Right forelimb (tissue), 1 donor: Measurements from ENCODE around the gene PTH2.

Experiments used
- DNase-seq: peaks from one replicate; pipeline ENCODE4 v3.0.0-alpha.2; 2018

PTH2 gene

DNA sequence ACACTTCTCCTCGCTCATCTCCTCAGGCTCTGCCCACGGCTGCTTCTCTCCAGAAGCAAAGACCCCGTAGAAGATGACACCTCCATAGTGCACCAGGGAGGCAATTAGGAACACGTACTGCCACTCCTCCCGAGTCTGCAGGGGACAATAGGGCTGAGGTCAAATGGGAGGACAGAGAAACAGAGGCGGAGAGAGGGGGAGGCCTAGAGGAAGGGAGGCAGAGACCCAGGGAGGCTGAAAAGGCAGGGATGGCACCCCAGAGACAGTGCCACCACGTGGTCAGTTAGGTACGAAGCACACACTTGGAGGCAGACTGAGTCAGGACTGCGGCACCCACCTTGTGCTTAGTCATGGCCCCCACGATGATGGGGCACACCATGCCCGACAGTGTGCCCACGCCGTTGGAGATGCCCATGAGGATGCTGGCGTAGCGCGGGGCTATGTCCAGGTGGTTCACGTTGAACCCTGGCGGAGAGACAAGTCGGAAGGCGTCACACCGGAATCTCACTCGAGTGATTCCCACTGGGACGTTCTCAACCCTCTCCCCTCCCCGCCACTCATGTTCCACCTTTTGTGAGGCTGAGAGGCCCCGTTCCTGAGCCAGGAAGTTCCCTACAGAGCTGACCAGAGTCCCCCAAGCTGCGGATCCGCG is 7.6 kb upstream of the PTH2 start:
- DNase-seq: no peak

DNA sequence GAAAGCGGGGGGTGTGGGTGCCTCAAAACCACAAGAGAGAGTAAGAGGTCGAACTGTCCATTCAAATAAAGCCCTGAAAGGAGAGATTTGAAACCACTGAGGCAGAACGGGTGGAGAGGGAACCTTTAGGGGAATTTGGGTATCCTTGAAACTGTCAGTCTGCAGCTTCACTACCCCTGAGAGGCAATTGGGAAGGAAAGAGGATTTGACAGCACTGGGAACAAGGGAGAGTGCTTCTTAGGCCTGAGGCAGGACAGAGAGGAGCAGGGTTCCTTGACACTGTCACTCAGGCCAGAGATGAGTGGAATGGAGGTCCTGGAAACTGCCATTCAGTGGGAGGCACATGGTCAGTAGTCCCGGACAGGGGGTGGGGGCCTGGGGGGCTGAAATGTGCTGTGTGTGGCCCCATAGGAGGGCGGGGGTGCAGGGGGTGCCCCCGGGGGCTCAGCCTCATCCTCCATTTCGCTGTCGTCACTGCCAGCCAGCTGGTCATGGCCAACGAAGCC is 7.0 kb upstream of the PTH2 start:
- no peak for DNase-seq

DNA sequence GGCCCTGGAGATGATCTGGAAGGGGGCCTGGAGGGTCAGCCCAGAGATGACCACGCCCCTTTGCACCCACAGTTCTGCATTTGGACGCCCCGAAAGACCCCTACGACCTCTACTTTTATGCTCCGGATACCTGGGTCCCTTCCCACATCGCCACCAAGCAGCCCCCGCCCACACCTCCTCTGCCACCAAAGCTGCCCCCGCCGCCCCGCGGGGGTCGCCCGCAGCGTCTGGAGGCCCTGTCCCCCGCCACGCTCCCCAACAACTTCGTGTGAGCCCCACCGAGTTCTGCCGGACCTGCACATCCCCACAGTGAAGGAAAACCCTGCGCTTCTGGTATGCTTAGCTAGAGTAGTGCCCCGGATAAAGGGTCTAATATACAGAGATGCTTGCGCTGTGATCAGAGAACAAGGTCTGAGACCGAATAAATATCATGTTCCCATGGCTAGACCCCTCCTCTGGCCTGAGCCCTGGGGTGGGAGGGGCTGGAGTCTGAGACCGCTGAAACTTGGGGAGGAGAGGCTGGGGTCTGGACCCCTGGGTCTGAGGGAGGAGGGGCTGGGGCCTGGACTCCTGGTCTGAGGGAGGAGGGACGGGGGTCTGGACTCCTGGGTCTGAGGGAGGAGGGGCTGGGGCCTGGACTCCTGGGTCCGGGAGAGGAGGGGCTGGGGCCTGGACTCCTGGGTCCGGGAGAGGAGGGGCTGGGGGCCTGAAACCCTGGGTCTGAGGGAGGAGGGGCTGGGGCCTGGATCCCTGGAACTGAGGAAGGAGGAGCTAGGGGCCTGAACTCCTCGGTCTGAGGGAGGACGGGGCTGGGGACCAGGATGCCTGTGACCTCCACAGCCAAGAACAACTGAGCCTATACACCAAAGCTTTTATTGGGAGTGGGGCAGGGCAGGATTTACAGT is 5.6 kb upstream of the PTH2 start:
- no peak for DNase-seq

DNA sequence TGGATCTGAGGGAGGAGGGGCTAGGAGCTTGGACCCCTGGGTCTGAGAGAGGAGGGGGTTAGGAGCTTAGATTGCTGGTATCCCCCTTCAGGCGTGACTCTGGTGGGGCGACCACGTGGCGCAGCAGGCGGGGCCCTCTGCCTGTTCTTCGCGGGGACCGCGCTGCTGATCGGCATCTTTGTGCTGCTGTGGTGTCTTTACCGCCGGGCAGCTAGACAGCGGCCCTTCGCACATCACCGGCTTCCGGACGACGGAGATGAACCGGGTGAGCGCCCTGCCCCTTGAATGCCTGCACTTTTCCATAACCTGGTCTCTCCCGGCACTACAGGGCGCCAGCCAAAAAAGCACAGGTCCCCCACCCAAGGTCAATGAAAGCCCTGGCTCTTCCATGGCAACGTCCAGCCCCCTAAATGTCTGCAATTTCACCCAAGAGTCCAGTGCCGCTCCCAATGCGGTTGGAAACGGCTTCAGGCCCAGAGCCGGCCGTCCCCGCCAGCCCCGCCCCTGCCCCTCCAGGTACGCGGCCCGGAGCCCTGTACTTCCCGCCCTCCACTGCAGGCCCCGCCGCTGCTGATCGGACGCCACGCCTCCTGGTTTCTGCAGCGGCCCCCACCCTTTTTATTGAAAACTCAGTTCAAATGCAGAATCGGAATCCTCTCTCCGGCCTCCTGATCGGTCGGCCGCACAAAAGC is 4.8 kb upstream of the PTH2 start:
- no peak for DNase-seq

DNA sequence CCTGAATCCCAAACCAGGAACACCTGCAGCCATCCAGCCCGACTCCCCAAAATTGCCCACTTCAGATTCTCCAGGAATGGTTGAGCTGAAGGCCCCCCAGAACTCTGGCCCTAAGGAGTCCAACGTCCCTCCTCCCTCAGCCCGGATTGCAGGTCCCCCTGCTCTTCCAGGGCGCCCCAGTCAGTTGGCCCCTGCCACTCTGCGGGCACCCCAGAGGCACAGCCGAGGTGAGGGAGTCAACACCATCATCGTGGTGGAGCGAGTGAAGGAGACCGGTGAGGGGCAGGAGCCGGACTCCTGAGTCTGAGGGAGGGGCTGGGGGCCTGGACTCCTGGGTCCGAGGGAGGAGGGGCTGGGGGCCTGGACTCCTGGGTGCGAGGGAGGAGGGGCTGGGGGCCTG is 4.1 kb upstream of the PTH2 start:
- no peak for DNase-seq

DNA sequence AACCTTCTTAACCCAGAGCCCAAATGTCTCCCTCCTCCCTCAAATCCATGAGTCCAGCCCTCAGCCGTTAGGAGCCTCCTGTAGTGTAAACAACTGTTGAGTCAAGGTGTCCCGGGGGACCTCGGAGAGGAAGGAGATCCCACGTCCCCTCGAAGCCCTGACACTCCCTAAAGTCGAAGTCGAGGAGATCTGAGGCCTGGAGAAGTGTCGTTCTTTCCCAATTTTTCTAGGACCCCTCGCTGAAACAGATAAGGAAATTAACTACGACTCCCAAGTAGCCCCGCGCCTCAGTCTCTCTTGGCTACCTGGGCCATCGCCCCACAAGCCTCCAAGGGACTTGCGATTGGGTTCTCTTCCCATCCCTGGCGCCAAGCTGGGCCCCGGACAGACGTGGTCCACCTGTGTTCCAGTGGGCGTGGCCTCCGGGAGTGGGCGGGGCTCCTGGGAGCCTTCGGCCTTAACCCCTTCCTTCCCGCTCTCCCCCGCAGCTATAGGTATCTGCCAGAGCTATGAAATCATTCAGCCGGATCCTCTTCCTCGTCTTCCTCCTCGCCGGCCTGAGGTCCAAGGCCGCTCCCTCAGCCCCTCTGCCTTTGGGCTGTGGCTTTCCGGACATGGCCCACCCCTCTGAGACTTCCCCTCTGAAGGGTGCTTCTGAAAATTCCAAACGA is 2.8 kb upstream of the PTH2 start:
- no peak for DNase-seq

DNA sequence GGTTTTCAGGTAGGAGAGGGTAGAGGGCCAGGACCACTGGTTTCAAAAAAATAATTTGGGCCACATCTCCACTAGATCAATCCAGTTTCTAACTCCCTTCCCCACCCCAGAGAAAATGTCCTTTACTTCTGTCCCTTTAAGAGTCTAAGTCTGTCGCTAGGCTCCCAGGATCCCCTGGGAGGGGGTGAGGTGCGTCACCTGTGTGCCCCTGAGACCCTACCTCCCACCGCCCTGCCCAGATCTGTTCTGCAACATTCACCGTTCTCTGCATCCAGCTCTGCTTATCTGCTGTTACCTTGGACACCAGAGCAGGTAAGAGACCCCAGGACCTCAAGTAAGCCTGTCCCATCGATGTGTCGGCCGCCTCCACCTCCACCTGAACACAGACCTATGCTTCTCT is 1.9 kb upstream of the PTH2 start, which contains the start of gene GFY:
GFY (plus strand) TSS at position 211 of the 400 bp plus-strand sequence. CDS start 1,043 bp downstream, outside the sequence.
- no peak for DNase-seq

DNA sequence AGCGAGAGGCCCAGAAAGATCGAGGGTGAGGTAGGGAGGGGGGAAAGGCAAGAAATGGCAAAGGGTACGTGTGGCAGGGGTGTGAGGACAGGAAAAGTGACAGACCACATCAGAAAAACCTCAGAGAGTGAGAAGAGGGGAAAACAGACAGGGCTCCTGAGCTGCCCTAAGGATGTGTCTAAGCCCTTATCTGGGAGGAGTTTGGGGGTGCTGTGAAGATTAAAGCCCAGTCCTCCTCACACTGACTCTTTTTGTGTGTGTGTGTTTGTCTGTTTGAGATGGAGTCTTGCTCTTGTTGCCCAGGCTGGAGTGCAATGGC is 703 bp upstream of the PTH2 start:
- DNase-seq: no peak

DNA sequence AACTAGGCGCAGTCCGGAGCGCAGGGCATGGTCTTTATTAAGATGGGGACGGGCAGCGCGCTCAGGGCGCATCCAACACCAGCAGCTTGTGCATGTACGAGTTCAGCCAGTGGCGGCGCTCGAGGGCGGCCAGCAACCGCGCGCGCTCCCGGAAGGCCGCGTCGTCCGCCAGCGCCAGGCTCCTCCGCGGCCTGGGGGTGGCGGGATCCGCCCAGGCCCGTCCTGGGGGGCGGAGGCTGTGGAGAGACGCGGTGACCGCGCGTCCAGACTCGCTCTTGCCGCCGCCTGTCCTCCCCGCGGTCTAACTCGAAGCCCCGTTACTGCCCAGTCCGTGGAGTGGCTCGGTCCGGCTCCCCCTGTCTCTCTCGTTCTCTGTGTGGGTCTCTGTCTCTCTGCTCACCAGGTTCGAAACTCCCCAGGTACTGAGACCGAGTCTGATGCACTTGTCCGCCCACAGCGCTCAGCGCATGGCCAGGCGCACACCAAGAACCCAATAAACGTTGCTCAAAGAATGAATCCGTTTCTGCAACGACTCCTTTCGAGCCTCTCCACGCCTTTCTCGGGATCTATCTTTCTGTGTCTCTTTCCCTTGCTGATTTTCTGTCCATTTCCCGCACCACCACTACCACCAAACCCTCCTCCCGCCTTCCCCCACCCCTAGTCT is 702 bp downstream of the PTH2 start:
- no peak for DNase-seq

DNA sequence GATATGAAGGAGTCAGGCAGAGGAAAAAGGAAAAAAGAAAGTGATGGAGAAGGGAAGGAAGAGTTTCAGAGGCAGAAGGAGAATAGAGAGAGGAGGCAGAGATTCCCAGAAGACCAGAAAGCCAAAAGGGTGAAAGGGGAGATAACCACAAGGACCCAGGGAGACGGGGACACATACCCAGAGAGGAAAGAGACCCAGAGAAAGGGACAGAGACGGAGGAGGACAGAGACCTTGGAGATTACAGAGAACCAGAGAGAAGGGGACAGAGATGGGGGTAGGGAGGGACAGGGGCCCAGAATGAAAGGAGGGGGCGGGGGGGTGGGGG is 1.4 kb downstream of the PTH2 start:
- no peak for DNase-seq

DNA sequence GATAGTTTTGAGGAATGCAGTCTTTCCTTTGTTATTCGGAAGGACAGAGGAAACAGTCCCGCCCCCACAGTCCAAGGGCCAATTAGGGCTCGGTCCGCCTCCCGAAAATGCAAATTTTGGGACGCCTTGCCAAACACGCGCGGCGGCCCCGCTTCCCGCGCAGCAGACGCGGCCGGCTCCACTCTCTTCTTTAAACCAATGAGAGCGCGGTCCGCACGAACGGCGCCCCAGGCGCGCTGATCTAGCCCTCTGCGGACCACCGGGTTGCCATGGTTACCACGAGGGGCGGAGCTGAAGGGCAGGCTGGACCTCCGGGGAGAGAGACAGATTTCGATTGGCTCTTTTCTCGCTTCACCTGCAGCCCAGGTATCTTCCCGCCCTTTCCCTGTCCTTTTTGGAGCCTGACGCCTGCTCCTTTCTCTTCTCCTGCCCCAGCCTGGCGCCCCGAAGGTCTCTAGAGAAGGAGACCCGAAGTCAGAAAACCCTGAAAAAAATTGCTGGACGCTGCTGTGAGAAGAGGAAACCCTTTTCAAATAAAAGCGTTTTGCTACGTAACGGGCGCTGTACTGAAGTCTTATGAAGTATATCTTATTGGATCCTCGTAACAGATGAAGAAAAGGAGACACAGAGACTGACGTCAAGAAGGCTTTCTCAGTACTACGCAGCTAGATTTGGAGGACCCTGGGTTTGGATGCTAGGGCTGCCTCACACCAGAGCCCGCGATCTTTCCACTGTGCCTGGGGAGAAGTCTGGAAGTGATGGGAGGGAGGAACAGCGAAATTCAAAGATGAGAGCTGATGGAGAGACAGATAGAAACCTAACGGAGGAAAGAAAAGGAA is 2.0 kb downstream of the PTH2 start:
- DNase-seq: peak; percentile 69

DNA sequence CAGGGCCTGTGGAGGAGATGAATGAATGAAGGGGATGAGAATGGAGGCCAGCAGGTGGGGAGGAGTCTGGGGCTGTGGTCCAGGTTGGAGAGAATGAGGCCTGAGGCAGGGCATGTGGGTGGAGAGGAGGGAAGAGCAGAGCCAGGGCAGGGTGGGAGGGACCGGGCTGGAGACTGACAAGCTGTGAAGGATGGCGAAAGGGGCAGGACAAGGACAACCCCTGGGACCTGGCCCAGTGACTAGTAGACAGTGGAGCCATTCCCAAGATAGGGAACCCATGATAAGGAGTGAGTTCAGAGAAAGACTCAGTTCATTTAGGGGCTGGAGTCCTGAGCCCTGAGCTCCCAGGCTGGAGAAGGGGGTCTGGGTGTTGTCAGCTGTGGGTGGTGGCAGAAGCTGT is 3.0 kb downstream of the PTH2 start:
- DNase-seq: no peak

DNA sequence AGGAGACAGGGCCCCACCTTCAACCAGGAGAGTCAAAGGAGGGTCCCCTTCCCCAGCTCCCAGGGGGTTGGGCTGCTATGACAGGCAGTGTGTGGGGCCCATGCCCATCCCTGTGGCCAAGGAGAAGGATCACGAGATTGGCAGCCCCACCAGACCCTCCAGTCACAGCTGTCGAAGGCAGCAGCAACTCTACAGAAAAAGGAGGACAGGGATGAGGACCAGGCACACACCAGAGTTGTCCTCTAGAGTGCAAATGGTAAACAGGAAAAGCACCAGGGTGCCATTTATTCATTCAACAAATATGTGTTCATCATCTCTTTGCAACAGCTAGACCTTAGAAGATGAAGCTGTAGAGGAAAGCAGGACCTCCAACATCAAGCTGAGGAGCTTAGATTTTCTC is 4.1 kb downstream of the PTH2 start:
- no peak for DNase-seq

DNA sequence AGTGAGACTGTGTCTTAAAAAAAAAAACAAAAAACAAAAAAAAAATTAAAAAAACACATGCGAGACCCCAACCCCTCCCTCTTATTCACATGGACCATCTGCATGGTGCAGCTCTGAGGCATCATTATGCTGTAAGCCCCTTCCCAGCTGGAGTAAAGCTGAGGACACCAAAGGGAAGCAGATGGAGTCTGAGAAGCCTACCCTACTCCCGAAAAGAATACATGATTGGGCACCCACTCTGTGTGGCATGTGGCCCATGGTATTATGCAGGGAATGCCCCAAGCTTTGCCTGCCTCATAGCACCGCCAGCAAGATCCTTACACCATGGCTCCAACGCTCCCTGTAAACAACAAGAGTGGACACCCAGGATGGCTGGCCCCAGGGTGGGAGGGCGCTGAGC is 4.7 kb downstream of the PTH2 start:
- no peak for DNase-seq

DNA sequence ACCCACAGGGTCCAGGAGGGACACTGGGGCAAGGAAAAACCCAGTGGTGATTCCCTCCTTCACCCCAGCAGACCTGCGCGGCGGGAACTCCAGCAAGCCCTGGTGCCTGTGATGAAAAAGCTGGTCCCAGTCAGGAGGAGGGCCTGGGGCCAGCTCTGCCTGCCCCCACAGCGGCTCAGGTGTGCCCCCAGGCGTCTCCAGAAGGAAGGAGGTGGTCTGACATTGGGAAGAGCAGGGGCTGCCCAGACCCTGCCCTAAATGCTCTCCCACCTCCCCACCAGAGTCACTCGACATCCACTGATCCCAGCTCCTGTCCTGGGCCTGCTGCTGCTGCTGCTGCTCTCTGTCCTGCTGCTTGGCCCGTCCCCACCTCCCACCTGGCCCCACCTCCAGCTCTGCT is 6.2 kb downstream of the PTH2 start:
- no peak for DNase-seq

DNA sequence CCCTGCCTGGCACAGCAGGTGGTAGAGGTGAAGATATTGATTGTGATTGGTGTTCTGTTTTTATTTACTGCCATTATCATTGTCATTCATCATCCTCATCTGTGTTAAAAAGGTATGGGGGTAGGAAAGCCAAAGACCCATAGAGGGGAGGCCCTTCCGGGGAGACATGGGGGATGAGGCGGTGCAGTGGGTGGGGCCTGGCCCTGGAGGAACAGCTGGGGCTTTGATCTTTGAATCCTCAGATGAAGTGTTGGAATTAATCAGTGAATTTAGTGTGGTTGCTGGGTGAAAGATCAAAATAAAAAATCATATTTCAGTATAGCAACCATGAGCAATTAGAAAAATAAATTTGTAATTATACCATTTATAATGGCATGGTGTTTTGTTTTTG is 7.4 kb downstream of the PTH2 start:
- no peak for DNase-seq

DNA sequence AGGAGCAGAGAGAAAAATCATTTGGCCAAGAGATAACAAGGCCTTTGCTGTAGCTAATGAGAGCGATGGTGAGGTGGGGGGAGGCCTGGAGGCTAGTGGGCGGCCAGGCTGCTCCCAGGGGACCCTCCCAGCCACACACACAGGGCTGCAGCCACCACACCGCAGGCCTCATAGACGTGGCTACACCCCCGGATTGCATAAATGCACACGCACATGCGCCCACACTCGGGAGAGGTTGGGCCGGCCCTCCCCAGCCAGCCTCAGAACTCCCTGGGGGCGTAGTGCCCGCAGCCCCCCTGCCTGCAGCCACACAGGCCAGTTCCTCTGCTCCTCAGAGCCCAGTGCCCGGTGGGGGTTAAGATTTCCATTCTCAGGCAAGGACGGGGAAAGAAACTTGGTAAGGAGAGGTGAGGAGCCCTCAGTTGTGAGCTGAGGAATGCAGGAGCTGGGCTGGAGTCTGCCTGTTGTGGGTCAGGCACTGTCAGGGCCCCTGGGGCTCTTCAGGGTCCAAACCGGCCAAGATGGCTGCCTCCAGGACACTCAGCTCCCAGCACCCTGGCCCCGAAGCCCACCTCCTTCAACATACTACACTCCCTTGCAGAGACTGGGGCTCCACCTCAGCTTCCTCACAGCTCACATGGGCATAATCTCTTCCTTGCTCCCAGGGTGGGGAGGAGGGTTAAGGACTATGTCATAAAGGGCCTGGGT is 8.0 kb downstream of the PTH2 start:
- no peak for DNase-seq

DNA sequence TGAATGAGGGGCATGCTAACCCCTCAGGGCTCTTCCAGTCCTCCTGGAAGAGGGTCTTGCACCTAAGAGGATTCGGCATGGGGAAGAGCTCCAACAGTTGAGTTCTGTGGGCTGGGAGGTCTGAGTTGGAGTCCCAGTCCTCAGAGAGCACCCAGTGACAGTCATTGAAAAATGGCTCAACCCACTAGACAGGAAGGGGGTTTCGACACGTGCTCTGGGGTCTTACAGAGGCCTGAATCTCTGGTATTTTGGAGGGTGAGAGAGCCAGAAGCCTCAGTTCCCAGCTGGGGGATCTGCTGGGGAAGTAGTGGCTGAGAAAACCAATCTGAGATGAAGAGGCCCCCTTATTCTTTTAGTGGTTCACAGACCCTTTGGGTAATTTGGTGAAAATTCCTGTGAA is 9.0 kb downstream of the PTH2 start:
- DNase-seq: no peak

DNA sequence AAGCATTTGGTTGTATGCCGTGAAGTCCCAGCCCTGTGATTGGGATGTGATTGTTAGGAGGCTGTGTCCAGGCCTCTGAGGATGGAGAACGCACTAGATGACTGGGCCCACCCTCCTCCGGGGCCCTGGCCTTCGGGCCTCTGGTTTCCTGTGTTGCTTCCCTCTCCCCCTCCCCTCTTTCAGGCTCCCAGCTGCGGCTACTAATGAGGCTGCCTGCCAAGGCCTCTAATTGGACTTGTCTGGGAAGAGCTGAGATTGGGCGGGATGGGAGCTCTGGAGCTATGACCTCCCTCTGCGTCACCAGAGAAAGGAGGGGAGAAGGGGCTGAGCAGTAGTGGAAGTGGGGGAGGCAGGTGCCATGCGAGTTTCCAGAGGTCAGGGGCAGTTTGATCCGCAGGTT is 9.9 kb downstream of the PTH2 start:
- no peak for DNase-seq

DNA sequence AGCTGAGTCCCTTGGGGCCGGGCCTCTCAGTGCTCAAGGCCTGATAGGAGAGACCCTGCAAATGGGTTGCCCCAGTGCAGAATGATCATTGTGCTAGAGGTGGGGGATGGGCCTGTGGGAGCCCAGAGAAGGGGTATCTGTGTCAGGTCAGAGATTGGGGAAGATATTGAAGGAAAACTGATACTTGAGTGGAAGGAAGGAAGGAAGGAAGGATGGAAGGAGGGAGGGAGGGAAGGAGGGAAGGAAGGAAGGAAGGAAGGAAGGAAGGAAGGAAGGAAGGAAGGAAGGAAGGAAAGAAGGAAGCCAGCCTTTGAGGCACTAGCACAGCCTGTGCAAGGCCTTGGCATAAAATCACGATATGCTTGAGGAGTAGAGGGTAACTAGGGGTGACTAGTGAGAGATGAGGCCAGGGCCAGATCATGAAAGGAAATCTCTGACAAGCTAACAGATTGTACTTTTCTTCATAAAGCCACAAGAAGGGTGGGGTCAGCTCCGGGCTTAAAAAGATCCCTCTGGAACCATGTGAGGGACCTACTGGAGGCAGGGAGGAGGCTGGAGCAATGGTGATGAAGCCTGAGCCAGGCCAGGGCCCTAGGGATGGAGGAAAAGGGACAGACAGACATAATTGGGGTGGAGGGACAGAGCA is 11.4 kb downstream of the PTH2 start:
- DNase-seq: no peak
